Anterior cingulate cortex (tissue), 58 donors: ENCODE data around the gene STIM2.

Experiments used
- DNase-seq, 58 donors: peaks; one replicate each; lab custom pipeline; 2025; lab: John Stamatoyannopoulos, UW

The STIM2 gene

GRCh38 chr4:26836539-26836938 is 24.1 kb upstream of the STIM2 start:
- DNase-seq: no peak

DNA sequence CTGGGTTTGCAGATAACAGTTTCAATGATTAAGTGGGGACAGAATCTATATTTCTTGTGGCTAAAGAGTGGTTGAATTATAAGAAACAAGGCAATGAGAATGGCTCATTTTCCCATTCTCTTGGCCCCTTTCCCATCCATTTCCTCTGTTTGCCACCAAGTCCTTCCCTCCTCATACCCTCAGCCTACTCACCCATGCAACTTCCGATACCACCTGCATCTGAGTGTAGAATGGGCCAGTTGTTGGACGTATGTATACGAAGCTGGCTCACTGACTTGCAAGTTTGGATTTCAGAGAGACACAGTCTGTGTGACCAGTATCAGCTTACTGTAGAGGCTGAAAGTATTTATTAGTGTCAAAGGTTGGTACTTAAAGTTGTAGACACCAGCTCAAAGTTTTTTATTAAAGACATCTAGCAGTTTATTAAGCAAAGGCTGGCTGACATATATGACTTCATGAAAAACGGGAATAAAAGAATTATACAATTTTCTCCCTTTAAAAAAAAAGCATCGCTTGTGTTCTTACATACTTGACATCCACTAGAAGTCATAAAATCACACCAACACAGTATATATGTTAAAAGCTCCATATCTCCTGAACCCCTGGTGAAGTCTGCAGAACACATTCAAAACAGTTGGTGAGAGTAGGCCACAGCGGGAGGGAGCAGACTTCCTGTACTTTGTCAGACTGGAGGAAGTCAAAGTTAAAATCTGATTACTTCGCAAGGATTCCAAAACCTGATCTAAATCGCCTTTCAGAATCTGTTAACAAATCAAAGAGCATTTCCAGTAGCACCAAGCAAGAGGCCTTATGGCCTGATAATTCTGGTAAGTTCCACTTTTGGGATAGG is 22.4 kb upstream of the STIM2 start:
- no peak for DNase-seq

GRCh38 chr4:26839016-26839415 is 21.6 kb upstream of the STIM2 start:
- DNase-seq: no peak

GRCh38 chr4:26839534-26839951 is 21.1 kb upstream of the STIM2 start:
- DNase-seq: peak in 16 of 58 donors; percentile 3 to 63 (median 18)

GRCh38 chr4:26840786-26841185 is 19.9 kb upstream of the STIM2 start:
- no peak for DNase-seq

- no peak for DNase-seq
These were observed 17.7 kb upstream of the STIM2 start for GRCh38 chr4:26842911-26843310.

DNA sequence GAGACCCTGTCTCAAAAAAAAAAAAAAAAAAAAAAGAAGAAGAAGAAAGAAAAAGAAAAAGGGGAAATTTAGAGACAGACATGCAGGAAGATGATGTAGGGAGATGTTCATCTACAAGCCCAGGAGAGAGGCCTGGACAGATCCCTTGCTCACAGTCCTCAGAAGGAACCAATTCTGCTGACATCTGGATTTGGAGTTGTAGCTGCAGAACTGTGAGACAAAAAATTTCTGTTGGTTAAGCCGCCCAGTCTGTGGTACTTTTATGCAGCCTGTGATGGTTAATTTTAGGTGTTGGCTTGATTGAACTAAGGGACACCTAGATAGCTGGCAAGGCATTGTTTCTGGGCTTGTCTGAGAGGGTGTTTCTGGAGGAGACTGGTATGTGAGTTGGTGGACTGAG is 10.1 kb upstream of the STIM2 start:
- no peak for DNase-seq

GRCh38 chr4:26851129-26851528 is 9.5 kb upstream of the STIM2 start:
- no peak for DNase-seq

DNA sequence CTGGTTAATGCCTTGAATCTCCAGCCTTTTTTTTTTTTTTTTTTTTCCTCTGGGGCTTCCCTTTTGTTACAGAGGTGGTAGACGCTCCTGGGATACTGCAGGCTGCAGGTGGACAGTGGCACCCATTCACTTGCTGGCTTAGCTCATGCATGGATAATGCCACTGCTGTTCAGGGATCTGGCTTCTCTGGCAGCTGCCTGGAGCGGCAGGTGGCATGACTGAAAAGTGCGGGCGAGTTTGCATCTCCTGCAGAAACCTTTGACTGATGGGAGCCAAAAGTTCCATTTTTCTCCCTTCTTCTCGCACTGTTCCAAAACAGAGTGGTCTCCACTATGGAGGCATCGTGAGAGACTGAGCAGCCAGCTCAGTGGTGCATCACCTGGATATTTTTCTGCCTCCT is 5.9 kb upstream of the STIM2 start:
- peak in 1 of 58 donors; percentile 13 for DNase-seq

DNA sequence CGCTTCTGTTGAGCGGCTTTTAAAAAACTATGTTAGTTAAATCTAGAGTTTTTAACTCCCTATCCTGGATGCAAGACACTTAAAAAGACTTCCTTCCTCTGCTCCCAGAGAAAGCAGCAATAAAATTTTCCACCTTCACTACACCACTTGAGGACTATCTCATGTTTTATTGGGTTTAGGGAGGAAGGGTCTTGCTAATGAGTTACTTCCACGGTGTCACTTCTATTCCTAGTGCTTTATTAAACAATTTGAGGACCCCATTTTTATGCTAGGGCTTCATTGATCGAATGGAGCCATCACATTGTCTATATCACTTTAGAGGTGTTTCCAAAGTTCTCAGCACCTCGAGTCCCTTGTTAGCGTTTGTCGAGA is 3.7 kb upstream of the STIM2 start:
- no peak for DNase-seq

DNA sequence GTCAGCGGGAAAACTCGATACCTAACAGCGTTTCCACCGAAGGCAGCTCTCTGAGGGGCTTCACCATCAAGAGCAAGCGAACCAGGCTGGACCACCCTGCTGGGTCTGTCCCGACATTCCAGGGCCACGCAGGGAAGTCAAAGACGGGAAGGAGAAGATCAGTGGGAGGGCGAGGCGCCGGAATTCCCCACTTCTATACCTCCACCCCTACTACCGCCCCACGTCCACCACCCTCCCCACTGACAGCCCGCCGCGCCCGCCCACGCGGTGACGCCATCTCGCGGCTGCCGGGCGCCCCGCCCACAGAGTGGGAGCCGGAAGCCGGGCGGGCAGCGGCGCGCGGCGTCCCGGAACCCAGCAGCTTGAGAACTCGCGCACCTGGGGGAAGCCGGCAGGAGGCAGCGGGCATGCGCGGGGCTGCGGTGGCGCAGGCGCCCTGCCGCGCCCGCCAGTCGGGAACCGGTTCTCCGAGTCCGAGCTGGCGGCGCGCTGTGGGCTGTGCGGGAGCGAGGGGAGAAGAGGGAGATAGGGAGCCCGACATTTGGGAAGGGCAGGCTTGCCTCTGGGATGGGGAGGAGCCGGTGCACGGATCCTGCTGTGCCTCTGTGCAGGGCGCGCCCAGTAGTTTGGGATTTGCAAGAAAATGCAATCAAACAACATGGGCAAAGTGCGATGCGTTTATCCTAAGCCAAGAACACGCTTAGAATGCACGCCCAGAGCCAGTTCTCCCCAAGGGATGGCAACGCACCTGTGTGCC is 3.2 kb upstream of the STIM2 start:
- peak; percentile 19 to 91 (median 80) for DNase-seq

GRCh38 chr4:26858035-26858918 is 2.4 kb upstream of the STIM2 start:
- no peak for DNase-seq

GRCh38 chr4:26858947-26859401 is 1.7 kb upstream of the STIM2 start:
- no peak for DNase-seq

GRCh38 chr4:26859762-26860156 is 882 bp upstream of the STIM2 start:
- peak in 1 of 58 donors; percentile 2 for DNase-seq

GRCh38 chr4:26860922-26861433 is 337 bp downstream of the STIM2 start:
- DNase-seq: peak in 34 of 58 donors; percentile 48 to 82 (median 65)

- peak in 47 of 58 donors; percentile 13 to 77 (median 56) for DNase-seq
These were observed 969 bp downstream of the STIM2 start for GRCh38 chr4:26861434-26862186.

GRCh38 chr4:26862381-26862915 is 1.8 kb downstream of the STIM2 start:
- peak in 1 of 58 donors; percentile 7 for DNase-seq

DNA sequence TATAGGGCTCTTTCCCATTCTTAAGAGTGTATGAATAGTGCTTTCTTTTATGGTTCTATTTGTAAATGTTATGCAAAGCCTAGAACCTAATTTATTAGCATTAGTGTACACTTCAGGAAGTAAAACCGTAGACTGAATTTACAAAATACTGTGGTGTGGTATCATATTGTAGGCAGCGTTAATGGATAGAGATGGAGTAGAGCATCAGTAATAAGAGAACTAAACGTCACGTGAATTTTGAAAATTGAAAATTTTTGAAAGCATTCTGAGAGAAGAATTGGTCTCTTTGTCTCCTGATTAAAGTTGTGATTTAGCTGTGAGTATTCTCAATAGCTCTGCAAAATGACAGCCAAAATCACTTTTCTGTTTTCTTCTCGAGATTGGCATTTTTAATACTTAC is 2.9 kb downstream of the STIM2 start:
- no peak for DNase-seq

DNA sequence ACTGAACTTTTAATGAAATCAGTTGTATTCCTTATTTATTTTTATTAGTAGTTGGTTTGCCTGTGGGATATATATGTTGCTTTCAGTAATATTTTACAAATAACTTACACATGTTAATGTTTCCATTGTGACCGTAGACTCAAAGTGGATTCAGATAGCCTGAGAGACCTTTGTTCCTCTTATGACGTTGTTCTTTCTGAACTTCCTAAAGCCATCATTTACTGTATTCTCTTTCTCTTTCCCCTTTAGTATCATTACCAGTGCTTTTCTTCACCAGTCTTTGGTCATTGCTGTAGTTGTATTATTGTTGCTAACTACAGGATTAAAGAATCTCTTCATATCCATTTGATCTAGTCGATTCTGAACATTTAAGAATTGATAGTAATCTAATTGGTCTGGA is 4.3 kb downstream of the STIM2 start:
- no peak for DNase-seq
